OCI-LY1 (cell line): ENCODE results near the gene TCAF1.

Experiments
- CTCF ChIP-seq: fragments of 200-600 bp; sonication (generic), shearing (Covaris generic); IDR thresholded peaks from 2 replicates; pipeline ENCODE4 v1.5.1; 2017; ENCODE audit warnings: mild to moderate bottlenecking, antibody characterized with exemption, low read length, moderate library complexity, mixed read lengths
- EZH2 ChIP-seq: fragments of 200-600 bp; sonication (generic), shearing (Covaris generic); IDR thresholded peaks from 2 replicates; pipeline ENCODE4 v1.8.0; 2017; ENCODE audit warnings: borderline replicate concordance, mixed run types, mild to moderate bottlenecking, antibody characterized with exemption, low read length, moderate library complexity, mixed read lengths

DNA sequence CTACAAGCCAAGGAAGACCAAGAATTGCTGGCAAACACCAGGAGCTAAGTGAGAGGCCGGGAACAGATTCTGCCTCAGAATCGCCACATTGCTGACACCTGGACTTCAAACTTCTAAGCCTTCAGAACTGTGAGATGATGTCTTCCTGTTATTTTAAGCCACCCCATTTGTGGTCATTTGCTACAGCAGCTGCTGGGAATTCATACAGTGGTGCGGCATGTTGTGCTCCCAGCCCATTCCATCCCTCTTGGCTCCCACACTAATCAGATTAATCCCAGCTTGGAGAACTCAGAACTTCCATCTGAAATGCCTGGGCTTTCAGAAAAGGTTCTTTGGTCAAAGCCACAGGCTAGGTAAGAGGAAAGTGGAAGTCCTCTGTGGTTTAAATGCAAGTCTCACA, 24.9 kb downstream of the TCAF1 start:
- TF ChIP-seq CTCF (no peak), EZH2 (no peak)
